Body of pancreas (tissue), 4 donors: ENCODE data around the gene IL22RA2. TPM values are rescaled to one million over a fixed set of nuclear protein-coding genes. Genes with fewer than 3 reads are reported as not detected.

Experiments
- ATAC-seq: fragments of 150-250 bp; one replicate; pipeline ENCODE4 v1.9.1; 2016
- DNase-seq, 4 donors: peaks; one replicate each; pipeline ENCODE4 v3.0.0-alpha.2; 2019
- H3K27ac ChIP-seq, 4 donors: fragments of 200-600 bp; sonication (generic); 1 replicate in 3 of 4; 2 replicates in 1 of 4; pipeline versions ENCODE4 v1.5.1 to v1.6.1; 2016 to 2019; ENCODE audit warnings: mild to moderate bottlenecking in 1 of 4, mixed read lengths in 1 of 4, moderate library complexity in 1 of 4
- H3K27me3 ChIP-seq, 2 donors: fragments of 200-600 bp; sonication (generic); one replicate each; pipeline ENCODE4 v1.6.0; 2016; ENCODE audit warnings: mild to moderate bottlenecking in 1 of 2
- H3K36me3 ChIP-seq, 2 donors: fragments of 200-600 bp; sonication (generic); replicated peaks in 1 of 2; 2 replicates each; pipeline ENCODE4 v1.5.1; 2016; ENCODE audit warnings: low read depth in 2 of 2; ENCODE audit not compliant: insufficient read depth in 1 of 2
- H3K4me1 ChIP-seq: fragments of 200-600 bp; sonication (generic); one replicate; pipeline ENCODE4 v1.6.0; 2016
- H3K4me3 ChIP-seq, 2 donors: fragments of 200-600 bp; sonication (generic); 1 replicate in 1 of 2; 2 replicates in 1 of 2; pipeline ENCODE4 v1.5.1; 2016 to 2019
- H3K9me3 ChIP-seq, 3 donors: fragments of 200-600 bp; sonication (generic); 1 replicate in 2 of 3; 2 replicates in 1 of 3; pipeline ENCODE4 v1.5.1; 2016
- CTCF ChIP-seq, 7 experiments: fragments of 450-650 bp in 4 of 7; fragments of 200-600 bp in 3 of 7; sonication (generic) in 3 of 7; IDR thresholded peaks; one replicate each; pipeline ENCODE4 v1.5.1; 2016 to 2019; ENCODE audit warnings: antibody characterized with exemption in 7 of 7
- POLR2A ChIP-seq, 3 donors: fragments of 450-650 bp; IDR thresholded peaks; one replicate each; pipeline ENCODE4 v1.6.1; 2016; ENCODE audit warnings: antibody characterized with exemption in 3 of 3, mild to moderate bottlenecking in 2 of 3
- WGBS, 2 donors: methylation state at CpG; one replicate each; pipeline ENCODE4 v1.1.5; 2017; 5-methylcytosine and 5-hydroxymethylcytosine counted together
- intact Hi-C: fragments of 100-400 bp; cut with DNase I; formaldehyde crosslinking; loops from one replicate; pipeline ENCODE4 v1.15.1; 2023
- total RNA-seq, 2 donors: library from RNA; depleted of rRNA; stranded (reverse); fragments of >200 nt; gene quantifications; one replicate each; pipeline ENCODE4 v1.1.0, GENCODE V29; 2016

The IL22RA2 gene
- total RNA-seq, 2 donors from 2014 or later: not detected

GRCh38 chr6:137160763-137161162, 12.7 kb downstream of the IL22RA2 start:
- intact Hi-C loops: no loop called here
- ATAC-seq (no peak), DNase-seq (no peak)
- Histone ChIP-seq H3K4me3 (no peak overlapping the region), H3K36me3 (no peaks in the 10 kb centered on the region), H3K27me3 (no peaks in the 10 kb centered on the region), H3K4me1 (no peaks in the 10 kb centered on the region), H3K27ac (no peak overlapping the region), H3K9me3 (no peaks in the 10 kb centered on the region)
- WGBS, 2 donors: 53% methylated on average over 3 of the region's 3 CpGs
- TF ChIP-seq CTCF (IDR thresholded peaks at IDR 0.05): no peak

- Histone ChIP-seq H3K4me3 (no peak overlapping the region), H3K9me3 (no peaks in the 10 kb centered on the region), H3K4me1 (no peaks in the 10 kb centered on the region), H3K27me3 (no peaks in the 10 kb centered on the region), H3K36me3 (no peaks in the 10 kb centered on the region), H3K27ac (no peak overlapping the region)
- ATAC-seq: no peak
- TF ChIP-seq POLR2A (IDR thresholded peaks at IDR 0.05) (no peak), CTCF (IDR thresholded peaks at IDR 0.05) (no peak)
- intact Hi-C loops: no loop called here
- no peak for DNase-seq
Observed at GRCh38 chr6:137159912-137160311, 13.5 kb downstream of the IL22RA2 start.

GRCh38 chr6:137157601-137158000, 15.8 kb downstream of the IL22RA2 start:
- no peaks in the 10 kb centered on the region for H3K36me3 ChIP-seq
- no peak overlapping the region for H3K4me3 ChIP-seq
- intact Hi-C loops: no loop called here
- no peak overlapping the region for H3K27ac ChIP-seq
- DNase-seq (no peak), ATAC-seq (no peak)
- WGBS, 2 donors: 51 to 53% methylated on average over 4 of the region's 4 CpGs
- TF ChIP-seq POLR2A (IDR thresholded peaks at IDR 0.05) (no peak), CTCF (IDR thresholded peaks at IDR 0.05) (no peak)
- H3K4me1 ChIP-seq: no peaks in the 10 kb centered on the region
- H3K27me3 ChIP-seq: no peaks in the 10 kb centered on the region
- H3K9me3 ChIP-seq: no peaks in the 10 kb centered on the region

- no peak overlapping the region for H3K27ac ChIP-seq
Observed at GRCh38 chr6:137156650-137157049, 16.8 kb downstream of the IL22RA2 start.

More at GRCh38 chr6:137156650-137157049, 16.8 kb downstream of the IL22RA2 start:
- no peaks in the 10 kb centered on the region for H3K4me1 ChIP-seq
- H3K9me3 ChIP-seq: no peaks in the 10 kb centered on the region
- ATAC-seq: no peak
- DNase-seq: no peak
- WGBS, 2 donors: 81 to 100% methylated on average over 1 of the region's 1 CpG
- no peak for TF ChIP-seq POLR2A (IDR thresholded peaks at IDR 0.05)
- no peak for TF ChIP-seq CTCF (IDR thresholded peaks at IDR 0.05)
- intact Hi-C loops: no loop called here
- H3K27me3 ChIP-seq: no peaks in the 10 kb centered on the region
- H3K4me3 ChIP-seq: no peak overlapping the region
- H3K36me3 ChIP-seq: no peaks in the 10 kb centered on the region
